ENCODE measurements around the gene CRABP1. TPM values are rescaled to one million over a fixed set of nuclear protein-coding genes. Genes with fewer than 3 reads are reported as not detected.
"Not testable (repeated sequence)": the region's sequence is repeated elsewhere in the genome, so short reads cannot be mapped to it uniquely, and the experiment has no call there.

CRABP1 gene
- total and polyA plus RNA-seq, 2 experiments from 2014 or later: not detected

- H3K9me3 ChIP-seq (ENCODE audit: low read depth): no peaks in the 10 kb centered on the region
- no peak overlapping the region for H3K27ac ChIP-seq
- H2AFZ ChIP-seq: no peak overlapping the region
- no peak overlapping the region for H3K4me3 ChIP-seq
- no peaks in the 10 kb centered on the region for H3F3A ChIP-seq (ENCODE audit: insufficient read depth)
- H3K27me3 ChIP-seq (replicated peaks; ENCODE audit: insufficient read depth): peaks cover 27% of the 10 kb centered on the region
- no peak overlapping the region for H3K4me2 ChIP-seq (ENCODE audit: unreplicated experiment)
- no peaks in the 10 kb centered on the region for H3K79me2 ChIP-seq (ENCODE audit: insufficient read depth)
- TF ChIP-seq EZH2phosphoT487 (IDR thresholded peaks at IDR 0.05; ENCODE audit: insufficient read depth, low read depth) (no peak), EZH2 (IDR thresholded peaks at IDR 0.05; ENCODE audit: insufficient read depth, poor library complexity, severe bottlenecking) (no peak)
- no peak for DNase-seq
- H3K4me1 ChIP-seq (ENCODE audit: insufficient read depth): no peaks in the 10 kb centered on the region
- no peaks in the 10 kb centered on the region for H4K20me1 ChIP-seq (ENCODE audit: insufficient read depth)
- H3K36me3 ChIP-seq (ENCODE audit: low read depth): no peaks in the 10 kb centered on the region
- no peak overlapping the region for H3K9ac ChIP-seq
- 82 to 86% methylated on average over 5 of the region's 5 CpGs for WGBS, 2 experiments (ENCODE audit: low coverage in 1 of 2, low lambda C conversion rate in 2 of 2, missing lambda C conversion rate in 2 of 2)
- in situ Hi-C loops (cut with MboI): no loop called here
- no peaks in the 10 kb centered on the region for H3K9me2 ChIP-seq (ENCODE audit: insufficient read depth)
Measured at GRCh38 chr15:78372880-78373279, 32.7 kb downstream of the CRABP1 start.

- WGBS, 2 experiments (ENCODE audit: low coverage in 1 of 2, low lambda C conversion rate in 2 of 2, missing lambda C conversion rate in 2 of 2): 67 to 71% methylated on average over 13 to 14 of the region's 14 CpGs
- Histone ChIP-seq H3K9ac (no peak overlapping the region), H3K27ac (no peak overlapping the region), H3K9me3 (ENCODE audit: low read depth) (no peaks in the 10 kb centered on the region), H4K20me1 (ENCODE audit: insufficient read depth) (no peaks in the 10 kb centered on the region), H3K4me2 (ENCODE audit: unreplicated experiment) (no peak overlapping the region), H3K36me3 (ENCODE audit: low read depth) (no peaks in the 10 kb centered on the region), H3K4me1 (ENCODE audit: insufficient read depth) (no peaks in the 10 kb centered on the region), H3K27me3 (replicated peaks; ENCODE audit: insufficient read depth) (0 out of 2 replicates have a peak, but pooled peaks cover 9% of the 10 kb centered on the region), H3K9me2 (ENCODE audit: insufficient read depth) (no peaks in the 10 kb centered on the region), H3F3A (ENCODE audit: insufficient read depth) (no peaks in the 10 kb centered on the region), H3K79me2 (ENCODE audit: insufficient read depth) (no peaks in the 10 kb centered on the region), H2AFZ (no peak overlapping the region), H3K4me3 (no peak overlapping the region)
- TF ChIP-seq EZH2phosphoT487 (IDR thresholded peaks at IDR 0.05; ENCODE audit: insufficient read depth, low read depth): no peak
- TF ChIP-seq EZH2 (IDR thresholded peaks at IDR 0.05; ENCODE audit: insufficient read depth, poor library complexity, severe bottlenecking): no peak
- no peak for DNase-seq
- in situ Hi-C loops (cut with MboI): no loop called here
Measured at GRCh38 chr15:78374436-78375393, 34.6 kb downstream of the CRABP1 start.

DNA sequence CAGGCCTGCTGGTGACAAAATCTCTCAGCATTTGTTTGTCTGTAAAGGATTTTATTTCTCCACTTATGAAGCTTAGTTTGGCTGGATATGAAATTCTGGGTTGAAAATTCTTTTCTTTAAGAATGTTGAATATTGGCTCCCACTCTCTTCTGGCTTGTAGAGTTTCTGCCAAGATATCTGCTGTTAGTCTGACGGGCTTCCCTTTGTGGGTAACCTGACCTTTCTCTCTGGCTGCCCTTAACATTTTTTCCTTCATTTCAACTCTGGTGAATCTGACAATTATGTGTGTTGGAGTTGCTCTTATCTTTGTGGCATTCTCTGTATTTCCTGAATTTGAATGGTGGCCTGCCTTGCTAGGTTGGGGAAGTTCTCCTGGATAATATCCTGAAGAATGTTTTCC, 40.0 kb downstream of the CRABP1 start:
- 9 to 30% methylated on average over 1 of the region's 1 CpG for WGBS, 2 experiments (ENCODE audit: low coverage in 1 of 2, low lambda C conversion rate in 2 of 2, missing lambda C conversion rate in 2 of 2)
- H3K79me2 ChIP-seq (ENCODE audit: insufficient read depth); H3K9me2 ChIP-seq (ENCODE audit: insufficient read depth); H3K4me2 ChIP-seq (ENCODE audit: unreplicated experiment); in situ Hi-C loops (cut with MboI); H3K9me3 ChIP-seq (ENCODE audit: low read depth); H2AFZ ChIP-seq; DNase-seq; H3K9ac ChIP-seq; H3K36me3 ChIP-seq (ENCODE audit: low read depth); H3F3A ChIP-seq (ENCODE audit: insufficient read depth); H3K4me1 ChIP-seq (ENCODE audit: insufficient read depth); H4K20me1 ChIP-seq (ENCODE audit: insufficient read depth); H3K4me3 ChIP-seq; H3K27ac ChIP-seq: not testable (repeated sequence)
- H3K27me3 ChIP-seq (replicated peaks; ENCODE audit: insufficient read depth): peaks cover 16% of the 10 kb centered on the region

- Histone ChIP-seq H3K27me3 (replicated peaks; ENCODE audit: insufficient read depth) (peaks cover 22% of the 10 kb centered on the region), H4K20me1 (ENCODE audit: insufficient read depth) (no peaks in the 10 kb centered on the region), H3K9me3 (ENCODE audit: low read depth) (no peaks in the 10 kb centered on the region), H3K4me1 (ENCODE audit: insufficient read depth) (no peaks in the 10 kb centered on the region), H3F3A (ENCODE audit: insufficient read depth) (no peaks in the 10 kb centered on the region), H3K27ac (no peak overlapping the region), H2AFZ (no peak overlapping the region), H3K4me2 (ENCODE audit: unreplicated experiment) (no peak overlapping the region), H3K36me3 (ENCODE audit: low read depth) (no peaks in the 10 kb centered on the region), H3K4me3 (no peak overlapping the region), H3K79me2 (ENCODE audit: insufficient read depth) (no peaks in the 10 kb centered on the region), H3K9me2 (ENCODE audit: insufficient read depth) (no peaks in the 10 kb centered on the region), H3K9ac (no peak overlapping the region)
- WGBS, 2 experiments (ENCODE audit: low coverage in 1 of 2, low lambda C conversion rate in 2 of 2, missing lambda C conversion rate in 2 of 2): 52 to 54% methylated on average over 7 of the region's 7 CpGs
- no peak for DNase-seq
- TF ChIP-seq EZH2phosphoT487 (IDR thresholded peaks at IDR 0.05; ENCODE audit: insufficient read depth, low read depth) (no peak), EZH2 (IDR thresholded peaks at IDR 0.05; ENCODE audit: insufficient read depth, poor library complexity, severe bottlenecking) (no peak)
- in situ Hi-C loops (cut with MboI): no loop called here
Measured at GRCh38 chr15:78382114-78382880, 42.1 kb downstream of the CRABP1 start.

Data from GM23248 (cell line).